HCT116 (cell line): ENCODE results near the gene KSR1. TPM values are rescaled to one million over a fixed set of nuclear protein-coding genes. Genes with fewer than 3 reads are reported as not detected.
"Not testable (repeated sequence)": the region's sequence is repeated elsewhere in the genome, so short reads cannot be mapped to it uniquely, and the experiment has no call there.

Source experiments
- ATAC-seq: fragments of 200-7000 bp; cut with Tn5 transposase; 2 replicates; pipeline ENCODE4 v1.9.1; 2020; ENCODE audit warnings: mild to moderate bottlenecking, moderate library complexity
- BruUV-seq: library from RNA; stranded (reverse); fragments of 400-500 nt; replicated peaks from 2 replicates; lab custom pipeline; 2021; lab: Mats Ljungman, UMichigan
- CTCF ChIA-PET: fragments of 300-600 bp; sonication (Branson Sonifier 250); formaldehyde crosslinking; loops from one replicate; lab custom pipeline; 2021; ENCODE audit warnings: antibody characterized with exemption; lab: Charles Lee
- POLR2A ChIA-PET: fragments of 300-600, 350-600 bp; sonication (Branson Sonifier 250); formaldehyde crosslinking; loops from one replicate; lab custom pipeline; 2021; ENCODE audit warnings: antibody characterized with exemption; lab: Charles Lee
- RAD21 ChIA-PET, 2 experiments: fragments of 300-600 bp; sonication (Branson Sonifier 250); formaldehyde crosslinking; loops; one replicate each; lab custom pipeline; 2023; ENCODE audit warnings: low total read pairs in 2 of 2; ENCODE audit not compliant: uncharacterized antibody in 2 of 2, unreplicated experiment in 2 of 2, low non-redundant PET in 1 of 2; lab: Charles Lee
- DNase-seq: peaks from one replicate; pipeline ENCODE4 v3.0.0-alpha.2; 2010; ENCODE audit warnings: low read depth, low spot score
- H2AFZ ChIP-seq: fragments of 200-600 bp; shearing (Covaris generic), sonication (generic); 2 replicates; pipeline ENCODE4 v1.6.1; 2017; ENCODE audit warnings: low read depth, mixed run types, mixed read lengths, antibody characterized with exemption, low read length; ENCODE audit not compliant: poor library complexity, severe bottlenecking
- H3K27ac ChIP-seq: 2 replicates; pipeline ENCODE4 v1.5.1; 2012; ENCODE audit warnings: low read depth, low read length
- H3K27me3 ChIP-seq: fragments of 200-600 bp; sonication (generic); 2 replicates; pipeline ENCODE4 v1.6.1; 2016; ENCODE audit warnings: mixed run types, low read length, mixed read lengths; ENCODE audit not compliant: insufficient read depth
- H3K36me3 ChIP-seq, 2 experiments: fragments of 200-500 bp in 1 of 2; fragments of 200-600 bp in 1 of 2; sonication (Bioruptor generic) in 1 of 2; sonication (generic) in 1 of 2; 2 replicates each; pipeline versions ENCODE4 v1.5.1 to v1.6.1; 2014 to 2016; ENCODE audit warnings: low read length in 2 of 2, inconsistent platforms in 1 of 2, mixed read lengths in 1 of 2, mixed run types in 1 of 2; ENCODE audit not compliant: insufficient read depth in 2 of 2, control insufficient read depth in 1 of 2
- H3K4me1 ChIP-seq, 2 experiments: fragments of 200-600 bp in 1 of 2; sonication (generic) in 1 of 2; 2 replicates each; pipeline versions ENCODE4 v1.5.1 to v1.6.1; 2012 to 2017; ENCODE audit warnings: low read length in 2 of 2, inconsistent platforms in 1 of 2, mild to moderate bottlenecking in 1 of 2, mixed read lengths in 1 of 2, mixed run types in 1 of 2, moderate library complexity in 1 of 2; ENCODE audit not compliant: insufficient read depth in 2 of 2, control insufficient read depth in 1 of 2
- H3K4me2 ChIP-seq: fragments of 200-600 bp; sonication (generic); 2 replicates; pipeline ENCODE4 v1.6.1; 2017; ENCODE audit warnings: mixed run types, low read length, mixed read lengths
- H3K4me3 ChIP-seq, 2 experiments: fragments of 200-600 bp in 1 of 2; sonication (generic) in 1 of 2; replicated peaks in 1 of 2; 2 replicates each; pipeline ENCODE4 v1.5.1; 2011 to 2016; ENCODE audit warnings: low read length in 2 of 2, control low read depth in 1 of 2, low read depth in 1 of 2, mild to moderate bottlenecking in 1 of 2, mixed read lengths in 1 of 2, mixed run types in 1 of 2
- H3K79me2 ChIP-seq: fragments of 200-600 bp; sonication (generic); 2 replicates; pipeline ENCODE4 v1.6.1; 2017; ENCODE audit warnings: mild to moderate bottlenecking, mixed run types, low read length, moderate library complexity, mixed read lengths; ENCODE audit not compliant: insufficient read depth
- H3K9ac ChIP-seq: fragments of 200-600 bp; sonication (generic); 2 replicates; pipeline ENCODE4 v1.6.1; 2016; ENCODE audit warnings: low read length, mixed read lengths
- H3K9me2 ChIP-seq: fragments of 200-600 bp; sonication (generic), shearing (Covaris generic); 2 replicates; pipeline ENCODE4 v1.6.1; 2017; ENCODE audit warnings: mixed run types, mild to moderate bottlenecking, moderate library complexity; ENCODE audit not compliant: insufficient read depth
- H3K9me3 ChIP-seq, 2 experiments: fragments of 200-500 bp in 1 of 2; fragments of 200-600 bp in 1 of 2; sonication (Bioruptor generic) in 1 of 2; sonication (generic) in 1 of 2; 2 replicates each; pipeline ENCODE4 v1.6.1; 2014 to 2017; ENCODE audit warnings: low read length in 2 of 2, mixed read lengths in 2 of 2, inconsistent platforms in 1 of 2, low read depth in 1 of 2, mild to moderate bottlenecking in 1 of 2, mixed run types in 1 of 2, moderate library complexity in 1 of 2; ENCODE audit not compliant: control insufficient read depth in 1 of 2, insufficient read depth in 1 of 2
- H4K20me1 ChIP-seq: fragments of 200-600 bp; sonication (generic), shearing (Covaris generic); 2 replicates; pipeline ENCODE4 v1.6.1; 2017; ENCODE audit warnings: mixed run types, mild to moderate bottlenecking, moderate library complexity; ENCODE audit not compliant: insufficient read depth
- CBX3 ChIP-seq: IDR thresholded peaks from 2 replicates; pipeline ENCODE4 v1.6.1; 2012; ENCODE audit warnings: low read depth
- CEBPB ChIP-seq: IDR thresholded peaks from 2 replicates; pipeline ENCODE4 v1.6.1; 2012; ENCODE audit warnings: low read depth
- EZH2 ChIP-seq: fragments of 200-600 bp; sonication (generic); IDR thresholded peaks from 2 replicates; pipeline ENCODE4 v1.6.1; 2017; ENCODE audit warnings: antibody characterized with exemption, mixed run types
- EZH2phosphoT487 ChIP-seq: fragments of 200-600 bp; IDR thresholded peaks from 2 replicates; pipeline ENCODE4 v1.6.1; 2018; ENCODE audit warnings: antibody characterized with exemption, borderline replicate concordance
- FOSL1 ChIP-seq: IDR thresholded peaks from 2 replicates; pipeline ENCODE4 v1.6.1; 2012; ENCODE audit warnings: low read depth
- JUND ChIP-seq: IDR thresholded peaks from 2 replicates; pipeline ENCODE4 v1.6.1; 2012
- POLR2A ChIP-seq: IDR thresholded peaks from 2 replicates; pipeline ENCODE4 v1.7.0; 2011; ENCODE audit warnings: borderline replicate concordance; ENCODE audit not compliant: insufficient read depth, insufficient read length; ENCODE audit errors: extremely low read depth
- POLR2AphosphoS5 ChIP-seq: IDR thresholded peaks from 2 replicates; pipeline ENCODE4 v1.6.1; 2011; ENCODE audit warnings: mild to moderate bottlenecking, low read depth, low read length, moderate library complexity
- RAD21 ChIP-seq: IDR thresholded peaks from 2 replicates; pipeline ENCODE4 v1.6.1; 2012; ENCODE audit warnings: low read depth, mild to moderate bottlenecking
- SRF ChIP-seq: IDR thresholded peaks from 2 replicates; pipeline ENCODE4 v1.6.1; 2012; ENCODE audit warnings: low read depth
- TCF7L2 ChIP-seq: IDR thresholded peaks from 2 replicates; pipeline ENCODE4 v1.7.0; 2011; ENCODE audit warnings: borderline replicate concordance, inconsistent platforms; ENCODE audit not compliant: insufficient read depth, insufficient read length; ENCODE audit errors: extremely low read depth
- YY1 ChIP-seq: IDR thresholded peaks from 2 replicates; pipeline ENCODE4 v1.6.1; 2011; ENCODE audit warnings: low read length, low read depth, moderate library complexity, mild to moderate bottlenecking; ENCODE audit not compliant: insufficient replicate concordance; ENCODE audit errors: extremely low read depth
- ZNF274 ChIP-seq: fragments of 200-500 bp; sonication (Bioruptor generic); IDR thresholded peaks from 2 replicates; pipeline ENCODE4 v1.6.1; 2014; ENCODE audit warnings: mild to moderate bottlenecking, low read depth, low read length, inconsistent platforms
- intact Hi-C: fragments of 100-400 bp; cut with micrococcal nuclease; formaldehyde crosslinking; loops from 2 replicates; pipeline ENCODE4 v1.10.0; 2022
- total RNA-seq: library from RNA; stranded (reverse); gene quantifications from one replicate; pipeline ENCODE4 v1.2.1, GENCODE V29; 2021; ENCODE audit not compliant: unreplicated experiment
- TF ChIP-seq, protein P1 (sequence below), 3 experiments: fragments of 200-600 bp in 1 of 3; sonication (generic) in 1 of 3; IDR thresholded peaks in 2 of 3; conservative IDR thresholded peaks in 1 of 3; 2 replicates each; pipeline ENCODE4 v1.5.1; 2012 to 2017; ENCODE audit warnings: low read depth in 2 of 3, low read length in 2 of 3, antibody characterized with exemption in 1 of 3, borderline replicate concordance in 1 of 3, control low read depth in 1 of 3, mild to moderate bottlenecking in 1 of 3, mixed read lengths in 1 of 3, mixed run types in 1 of 3, moderate library complexity in 1 of 3; ENCODE audit not compliant: insufficient read depth in 1 of 3
- TF ChIP-seq, protein P2 (sequence below): IDR thresholded peaks from 2 replicates; pipeline ENCODE4 v1.6.1; 2011; ENCODE audit warnings: mild to moderate bottlenecking, low read length, moderate library complexity; ENCODE audit not compliant: insufficient replicate concordance; ENCODE audit errors: extremely low read depth

Gene KSR1
- total RNA-seq, 1 experiment from 2014 or later, result 16.5 TPM

DNA sequence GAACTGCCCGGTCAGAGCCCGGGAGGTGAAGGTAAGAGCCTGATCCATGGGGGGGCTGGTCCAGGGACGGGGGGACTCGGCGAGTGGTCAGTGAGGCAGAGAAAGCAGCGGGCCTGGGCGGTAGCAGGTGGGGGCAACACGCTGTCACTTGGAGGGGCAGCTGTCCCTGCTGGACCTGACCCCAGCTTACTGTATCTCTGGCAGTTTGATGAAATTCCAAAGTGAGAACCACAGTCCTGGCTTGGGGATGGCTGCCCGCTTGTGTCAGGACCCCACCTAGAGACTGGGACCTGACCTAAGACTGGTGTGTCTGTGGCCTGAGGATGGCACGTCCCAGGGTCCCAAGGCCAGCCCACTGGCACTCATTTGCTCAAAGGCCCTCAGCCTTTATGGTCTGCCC lies 35.1 kb upstream of the KSR1 start (continued):
- no peak for TF ChIP-seq TCF7L2
- no peak for TF ChIP-seq POLR2AphosphoS5
- TF ChIP-seq YY1, result no peak

DNA sequence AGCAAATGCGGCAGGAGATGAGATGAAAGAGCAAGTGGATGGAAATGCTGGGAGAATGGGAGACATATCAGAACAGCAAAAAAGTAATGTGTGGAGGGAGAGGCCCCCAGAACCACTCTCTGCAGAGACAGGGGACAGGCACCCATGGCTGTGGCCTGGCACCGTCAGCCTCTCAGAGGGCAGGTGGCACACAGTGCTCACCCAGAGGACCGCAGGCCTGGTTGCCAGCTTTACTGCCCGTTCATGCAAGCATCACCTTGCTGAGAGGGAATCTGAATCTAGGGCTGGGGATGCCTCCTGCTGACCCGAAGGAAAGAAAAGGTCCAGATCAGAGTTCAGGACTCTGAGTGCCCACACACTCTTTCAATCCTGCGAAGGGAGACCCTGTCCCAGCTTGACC lies 34.6 kb upstream of the KSR1 start:
- H3K27ac ChIP-seq, H3K9ac ChIP-seq, H3K27me3 ChIP-seq, intact Hi-C loops, BruUV-seq, H4K20me1 ChIP-seq, H2AFZ ChIP-seq, RAD21 ChIA-PET, H3K4me3 ChIP-seq, DNase-seq, H3K9me2 ChIP-seq, H3K9me3 ChIP-seq, H3K36me3 ChIP-seq, H3K79me2 ChIP-seq, POLR2A ChIA-PET, H3K4me2 ChIP-seq, ATAC-seq, H3K4me1 ChIP-seq, CTCF ChIA-PET: not testable (repeated sequence)

DNA sequence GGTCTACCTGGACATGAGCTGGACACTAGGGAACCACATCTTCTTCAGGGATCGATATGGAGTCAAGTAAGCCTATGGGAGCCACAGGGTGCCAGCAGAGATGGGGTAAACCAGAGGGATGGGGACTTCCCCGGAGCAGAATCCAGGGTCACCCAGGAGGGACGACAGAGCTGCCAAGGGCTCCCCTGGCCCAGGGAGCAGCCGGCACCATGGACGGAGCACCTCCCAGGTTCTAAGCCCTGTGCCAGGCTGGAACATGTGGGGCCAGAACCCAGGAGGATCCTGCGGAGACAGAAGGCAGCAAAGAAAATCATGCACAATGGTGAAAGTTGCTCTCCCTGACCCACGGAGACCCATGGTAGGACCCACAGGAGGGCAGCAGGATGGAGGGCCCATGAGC lies 33.6 kb upstream of the KSR1 start:
- H3K27ac ChIP-seq, result no peak overlapping the region
- intact Hi-C loops, result no loop called here
- no peaks in the 10 kb centered on the region for H3K79me2 ChIP-seq
- ATAC-seq, result no peak
- H3K9me3 ChIP-seq, result no peaks in the 10 kb centered on the region
- H3K9me2 ChIP-seq, result no peaks in the 10 kb centered on the region
- H3K4me2 ChIP-seq, result no peak overlapping the region
- CTCF ChIA-PET, result no interaction called here
- no peak overlapping the region for H3K4me3 ChIP-seq
- RAD21 ChIA-PET, result no interaction called here
- POLR2A ChIA-PET, result no interaction called here
- no peaks in the 10 kb centered on the region for H3K27me3 ChIP-seq
- H3K9ac ChIP-seq, result no peak overlapping the region
- no TSS peak for BruUV-seq
- H2AFZ ChIP-seq, result no peak overlapping the region
- H4K20me1 ChIP-seq, result no peaks in the 10 kb centered on the region
- no peaks in the 10 kb centered on the region for H3K36me3 ChIP-seq
- no peaks in the 10 kb centered on the region for H3K4me1 ChIP-seq
- no peak for DNase-seq
- TF ChIP-seq ZNF274, result no peak
- TF ChIP-seq CEBPB, result no peak
- TF ChIP-seq JUND, result no peak
- TF ChIP-seq FOSL1, result no peak
- no peak for TF ChIP-seq SRF
- no peak for TF ChIP-seq CBX3
- TF ChIP-seq EZH2, result no peak
- TF ChIP-seq, protein P1, sequence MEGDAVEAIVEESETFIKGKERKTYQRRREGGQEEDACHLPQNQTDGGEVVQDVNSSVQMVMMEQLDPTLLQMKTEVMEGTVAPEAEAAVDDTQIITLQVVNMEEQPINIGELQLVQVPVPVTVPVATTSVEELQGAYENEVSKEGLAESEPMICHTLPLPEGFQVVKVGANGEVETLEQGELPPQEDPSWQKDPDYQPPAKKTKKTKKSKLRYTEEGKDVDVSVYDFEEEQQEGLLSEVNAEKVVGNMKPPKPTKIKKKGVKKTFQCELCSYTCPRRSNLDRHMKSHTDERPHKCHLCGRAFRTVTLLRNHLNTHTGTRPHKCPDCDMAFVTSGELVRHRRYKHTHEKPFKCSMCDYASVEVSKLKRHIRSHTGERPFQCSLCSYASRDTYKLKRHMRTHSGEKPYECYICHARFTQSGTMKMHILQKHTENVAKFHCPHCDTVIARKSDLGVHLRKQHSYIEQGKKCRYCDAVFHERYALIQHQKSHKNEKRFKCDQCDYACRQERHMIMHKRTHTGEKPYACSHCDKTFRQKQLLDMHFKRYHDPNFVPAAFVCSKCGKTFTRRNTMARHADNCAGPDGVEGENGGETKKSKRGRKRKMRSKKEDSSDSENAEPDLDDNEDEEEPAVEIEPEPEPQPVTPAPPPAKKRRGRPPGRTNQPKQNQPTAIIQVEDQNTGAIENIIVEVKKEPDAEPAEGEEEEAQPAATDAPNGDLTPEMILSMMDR (IDR thresholded peaks at IDR 0.05 in 2 of 3, conservative IDR thresholded peaks at IDR 0.05 in 1 of 3; ENCODE audit: borderline replicate concordance in 1 of 3, insufficient read depth in 1 of 3, low read depth in 2 of 3, low read length in 2 of 3), result no peak
- TF ChIP-seq, protein P2, sequence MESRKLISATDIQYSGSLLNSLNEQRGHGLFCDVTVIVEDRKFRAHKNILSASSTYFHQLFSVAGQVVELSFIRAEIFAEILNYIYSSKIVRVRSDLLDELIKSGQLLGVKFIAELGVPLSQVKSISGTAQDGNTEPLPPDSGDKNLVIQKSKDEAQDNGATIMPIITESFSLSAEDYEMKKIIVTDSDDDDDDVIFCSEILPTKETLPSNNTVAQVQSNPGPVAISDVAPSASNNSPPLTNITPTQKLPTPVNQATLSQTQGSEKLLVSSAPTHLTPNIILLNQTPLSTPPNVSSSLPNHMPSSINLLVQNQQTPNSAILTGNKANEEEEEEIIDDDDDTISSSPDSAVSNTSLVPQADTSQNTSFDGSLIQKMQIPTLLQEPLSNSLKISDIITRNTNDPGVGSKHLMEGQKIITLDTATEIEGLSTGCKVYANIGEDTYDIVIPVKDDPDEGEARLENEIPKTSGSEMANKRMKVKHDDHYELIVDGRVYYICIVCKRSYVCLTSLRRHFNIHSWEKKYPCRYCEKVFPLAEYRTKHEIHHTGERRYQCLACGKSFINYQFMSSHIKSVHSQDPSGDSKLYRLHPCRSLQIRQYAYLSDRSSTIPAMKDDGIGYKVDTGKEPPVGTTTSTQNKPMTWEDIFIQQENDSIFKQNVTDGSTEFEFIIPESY, result no peak
- TF ChIP-seq POLR2AphosphoS5, result no peak
- no peak for TF ChIP-seq POLR2A
- no peak for TF ChIP-seq RAD21
- no peak for TF ChIP-seq EZH2phosphoT487
